PFSK-1 (cell line): ENCODE measurements around the gene LMF2.
A peak's percentile ranks its signal among the peaks of the same experiment; 100 is the strongest.

Experiments used
- FOXP2 ChIP-seq: optimal IDR thresholded peaks from 2 replicates; pipeline ENCODE3; 2011; ENCODE audit warnings: borderline replicate concordance, control low read depth, inconsistent platforms; ENCODE audit not compliant: insufficient read depth; ENCODE audit errors: extremely low read length, extremely low read depth
- POLR2AphosphoS5 ChIP-seq: IDR thresholded peaks from 2 replicates; pipeline ENCODE4 v1.6.1; 2012; ENCODE audit warnings: low read depth, mild to moderate bottlenecking, control low read depth, low read length, moderate library complexity
- SIN3A ChIP-seq: IDR thresholded peaks from 2 replicates; pipeline ENCODE4 v1.6.1; 2012; ENCODE audit warnings: mild to moderate bottlenecking, low read length, moderate library complexity, borderline replicate concordance; ENCODE audit not compliant: insufficient read depth
- TAF1 ChIP-seq: IDR thresholded peaks from 2 replicates; pipeline ENCODE4 v1.6.1; 2012; ENCODE audit warnings: low read length, control low read depth, borderline replicate concordance; ENCODE audit not compliant: insufficient read depth
- TF ChIP-seq, protein P1 (sequence below), 2 experiments: IDR thresholded peaks; 2 replicates each; pipeline versions ENCODE4 v1.6.1 to v1.8.0; 2011 to 2012; ENCODE audit warnings: low read depth in 2 of 2, low read length in 2 of 2, control low read depth in 1 of 2, inconsistent platforms in 1 of 2, mild to moderate bottlenecking in 1 of 2, moderate library complexity in 1 of 2; ENCODE audit not compliant: insufficient read depth in 1 of 2

The LMF2 gene

DNA sequence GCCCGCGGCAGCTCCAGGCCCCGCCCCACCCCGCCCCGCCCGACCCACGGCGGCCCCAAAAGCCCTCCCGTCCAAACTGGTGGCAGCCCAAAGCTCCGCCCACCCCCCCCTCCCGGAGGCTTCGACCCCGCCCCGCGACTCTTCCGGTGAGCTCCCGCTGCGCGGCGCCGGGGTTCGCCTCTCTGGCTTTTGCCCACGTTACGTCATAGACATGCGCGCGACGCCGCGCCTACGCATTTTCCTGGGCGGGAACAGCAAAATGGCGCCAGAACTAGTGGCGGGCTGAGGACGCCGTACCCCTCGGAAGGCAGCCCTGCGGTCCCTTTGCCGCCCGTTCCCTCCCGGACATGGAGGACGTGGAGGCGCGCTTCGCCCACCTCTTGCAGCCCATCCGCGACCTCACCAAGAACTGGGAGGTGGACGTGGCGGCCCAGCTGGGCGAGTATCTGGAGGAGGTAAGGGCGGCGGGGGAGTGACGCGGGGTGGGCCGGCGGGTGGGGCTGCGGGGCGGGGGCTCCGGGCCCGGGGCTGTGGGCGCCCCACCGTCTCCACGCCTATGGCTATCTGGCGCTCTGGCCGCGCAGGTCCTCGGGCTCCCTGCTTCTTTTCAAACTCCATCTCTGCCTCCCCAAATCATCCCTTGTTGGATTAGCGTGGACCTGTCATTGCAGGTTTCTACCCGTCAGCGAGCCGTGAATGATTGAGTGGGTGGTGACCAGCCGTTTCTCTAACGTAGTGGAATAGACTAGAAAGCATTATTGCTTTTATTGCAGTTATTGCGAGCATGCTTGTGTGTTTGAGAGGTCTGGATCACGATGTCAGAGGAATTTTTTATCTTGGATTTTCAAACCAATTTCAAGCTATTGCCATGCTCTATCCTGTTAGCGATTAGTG, 736 bp upstream of the LMF2 start, which contains the start of gene NCAPH2:
Gene NCAPH2 (plus strand): TSS at position 234 of the 894 bp plus-strand sequence. CDS start 114 bp downstream, at position 348.
- TF ChIP-seq SIN3A (peak; percentile 27; the same call in 1 of the 2 replicates), TAF1 (peak; percentile 86; the same call in 1 of the 2 replicates), POLR2AphosphoS5 (peak; percentile 57), FOXP2 (peak; percentile 90)
- TF ChIP-seq, protein P1, sequence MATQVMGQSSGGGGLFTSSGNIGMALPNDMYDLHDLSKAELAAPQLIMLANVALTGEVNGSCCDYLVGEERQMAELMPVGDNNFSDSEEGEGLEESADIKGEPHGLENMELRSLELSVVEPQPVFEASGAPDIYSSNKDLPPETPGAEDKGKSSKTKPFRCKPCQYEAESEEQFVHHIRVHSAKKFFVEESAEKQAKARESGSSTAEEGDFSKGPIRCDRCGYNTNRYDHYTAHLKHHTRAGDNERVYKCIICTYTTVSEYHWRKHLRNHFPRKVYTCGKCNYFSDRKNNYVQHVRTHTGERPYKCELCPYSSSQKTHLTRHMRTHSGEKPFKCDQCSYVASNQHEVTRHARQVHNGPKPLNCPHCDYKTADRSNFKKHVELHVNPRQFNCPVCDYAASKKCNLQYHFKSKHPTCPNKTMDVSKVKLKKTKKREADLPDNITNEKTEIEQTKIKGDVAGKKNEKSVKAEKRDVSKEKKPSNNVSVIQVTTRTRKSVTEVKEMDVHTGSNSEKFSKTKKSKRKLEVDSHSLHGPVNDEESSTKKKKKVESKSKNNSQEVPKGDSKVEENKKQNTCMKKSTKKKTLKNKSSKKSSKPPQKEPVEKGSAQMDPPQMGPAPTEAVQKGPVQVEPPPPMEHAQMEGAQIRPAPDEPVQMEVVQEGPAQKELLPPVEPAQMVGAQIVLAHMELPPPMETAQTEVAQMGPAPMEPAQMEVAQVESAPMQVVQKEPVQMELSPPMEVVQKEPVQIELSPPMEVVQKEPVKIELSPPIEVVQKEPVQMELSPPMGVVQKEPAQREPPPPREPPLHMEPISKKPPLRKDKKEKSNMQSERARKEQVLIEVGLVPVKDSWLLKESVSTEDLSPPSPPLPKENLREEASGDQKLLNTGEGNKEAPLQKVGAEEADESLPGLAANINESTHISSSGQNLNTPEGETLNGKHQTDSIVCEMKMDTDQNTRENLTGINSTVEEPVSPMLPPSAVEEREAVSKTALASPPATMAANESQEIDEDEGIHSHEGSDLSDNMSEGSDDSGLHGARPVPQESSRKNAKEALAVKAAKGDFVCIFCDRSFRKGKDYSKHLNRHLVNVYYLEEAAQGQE (IDR thresholded peaks at IDR 0.05; ENCODE audit: insufficient read depth in 1 of 2, low read depth in 2 of 2, low read length in 2 of 2) = peak in 1 of 2 experiments; percentile 49; a peak in 1 of 4 replicates

DNA sequence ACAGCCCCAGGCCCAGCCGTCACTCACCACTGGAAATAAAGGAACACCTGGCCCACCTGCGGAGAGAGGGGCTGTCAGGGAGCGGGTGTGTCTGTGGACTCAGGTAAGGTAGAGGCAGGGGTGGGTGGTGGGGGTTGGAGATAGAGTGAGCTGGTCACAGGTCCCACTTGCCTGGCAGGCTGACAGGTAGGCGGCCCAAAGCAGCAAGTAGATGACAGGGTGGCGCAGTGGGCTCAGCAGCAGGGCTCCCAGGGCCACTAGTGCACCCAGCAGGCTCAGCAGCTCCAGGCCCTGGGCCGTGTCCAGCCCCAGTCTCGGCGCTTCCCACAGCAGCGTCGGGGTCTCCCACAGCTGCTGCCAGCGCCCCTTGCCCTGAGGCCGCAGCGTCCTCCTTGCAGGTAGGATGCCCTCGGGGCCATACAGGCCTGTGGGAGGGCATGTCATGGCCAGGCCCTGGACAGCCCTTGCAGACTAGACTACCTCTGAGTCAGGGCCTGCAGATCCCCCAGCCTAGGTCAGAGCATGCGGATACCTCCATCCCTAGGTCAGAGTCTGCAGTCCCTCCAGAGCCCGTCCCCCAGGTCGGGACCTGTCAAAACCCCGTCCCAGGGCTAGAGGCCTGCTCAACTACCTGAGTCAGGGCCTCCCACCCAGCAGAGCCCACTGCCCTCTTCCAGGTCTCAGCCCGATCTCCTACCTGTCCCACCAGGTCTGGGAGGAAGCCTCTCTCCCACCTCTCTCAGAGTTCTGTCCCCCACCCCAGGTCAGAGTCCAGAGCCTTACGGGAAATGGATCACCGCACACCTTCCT, 686 bp downstream of the LMF2 start:
- TF ChIP-seq FOXP2 (no peak), SIN3A (no peak), TAF1 (no peak), POLR2AphosphoS5 (no peak)
- TF ChIP-seq, protein P1 (IDR thresholded peaks at IDR 0.05; ENCODE audit: insufficient read depth in 1 of 2, low read depth in 2 of 2, low read length in 2 of 2) = no peak

DNA sequence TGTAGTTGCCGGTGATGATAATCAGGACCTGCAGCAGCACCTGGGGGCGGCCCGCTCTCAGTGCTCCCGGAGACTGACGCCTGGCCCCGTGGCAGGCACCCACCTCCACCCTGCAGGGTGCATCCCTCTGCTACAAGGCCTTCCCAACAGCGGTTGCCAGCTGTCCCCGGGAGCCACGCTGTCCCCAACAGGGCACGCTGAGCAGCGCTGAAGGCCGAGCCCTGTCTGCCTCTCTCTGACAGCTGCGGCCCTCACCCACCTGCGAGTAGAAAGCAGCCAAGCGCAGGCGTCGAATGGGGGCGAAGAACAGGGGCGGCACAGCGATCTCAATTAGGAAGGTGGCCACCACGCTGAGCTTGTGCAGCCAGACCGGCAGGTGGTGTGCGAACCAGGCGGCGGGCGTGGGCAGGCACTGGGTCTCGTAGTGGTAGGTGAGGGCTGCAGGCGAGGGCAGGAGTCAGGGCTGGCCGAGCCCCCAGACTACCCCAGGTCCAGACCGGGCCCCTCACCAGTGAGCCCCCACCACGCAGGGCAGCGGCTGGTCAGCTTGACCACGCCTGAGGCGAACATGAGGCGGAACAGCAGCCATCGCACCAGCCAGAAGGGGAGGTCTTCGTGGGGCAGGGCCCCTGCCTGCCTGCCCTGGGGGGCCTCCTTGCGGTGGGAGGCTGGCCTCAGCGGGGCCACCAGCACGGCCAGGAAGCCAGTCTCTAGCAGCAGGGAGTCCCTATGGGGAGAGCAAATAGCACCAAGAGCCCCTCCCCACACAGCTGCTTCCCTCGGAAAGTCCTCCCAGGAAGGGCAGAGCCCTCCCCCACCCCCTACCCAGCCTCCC, 1.5 kb downstream of the LMF2 start:
- TF ChIP-seq SIN3A (no peak), FOXP2 (no peak), TAF1 (no peak), POLR2AphosphoS5 (no peak)
- TF ChIP-seq, protein P1 (IDR thresholded peaks at IDR 0.05; ENCODE audit: insufficient read depth in 1 of 2, low read depth in 2 of 2, low read length in 2 of 2) = no peak

DNA sequence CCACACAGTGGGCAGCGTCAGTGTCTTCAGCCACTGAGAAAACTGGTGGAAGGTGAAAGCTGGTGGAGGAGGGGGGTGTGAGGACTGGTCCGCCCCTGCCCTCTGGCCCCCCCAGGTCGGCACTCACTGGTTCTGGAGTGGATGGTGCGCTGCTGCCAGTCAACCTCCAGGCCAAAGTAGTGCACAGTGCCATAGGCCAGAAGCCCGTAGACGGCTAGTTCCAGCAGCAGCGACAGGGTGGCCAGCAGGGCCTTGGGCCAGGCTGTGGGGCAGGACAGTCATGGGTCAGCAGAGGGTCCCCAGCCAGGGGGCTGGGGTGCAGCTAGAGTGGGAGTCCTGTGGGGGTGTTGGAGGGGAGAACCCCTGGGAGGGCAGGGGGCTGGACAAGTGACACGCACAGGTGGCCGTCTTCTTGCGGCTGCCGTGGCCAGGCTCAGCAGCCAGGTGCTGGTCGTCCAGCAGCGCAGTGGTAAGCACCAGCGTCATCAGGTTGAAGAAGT, 2.2 kb downstream of the LMF2 start:
- TF ChIP-seq FOXP2 = no peak
- TF ChIP-seq, protein P1 (IDR thresholded peaks at IDR 0.05; ENCODE audit: insufficient read depth in 1 of 2, low read depth in 2 of 2, low read length in 2 of 2) = no peak
- no peak for TF ChIP-seq SIN3A
